ENCODE data around the gene RNF182.
"Not testable (repeated sequence)": the region's sequence is repeated elsewhere in the genome, so short reads cannot be mapped to it uniquely, and the experiment has no call there.

The RNF182 gene

DNA sequence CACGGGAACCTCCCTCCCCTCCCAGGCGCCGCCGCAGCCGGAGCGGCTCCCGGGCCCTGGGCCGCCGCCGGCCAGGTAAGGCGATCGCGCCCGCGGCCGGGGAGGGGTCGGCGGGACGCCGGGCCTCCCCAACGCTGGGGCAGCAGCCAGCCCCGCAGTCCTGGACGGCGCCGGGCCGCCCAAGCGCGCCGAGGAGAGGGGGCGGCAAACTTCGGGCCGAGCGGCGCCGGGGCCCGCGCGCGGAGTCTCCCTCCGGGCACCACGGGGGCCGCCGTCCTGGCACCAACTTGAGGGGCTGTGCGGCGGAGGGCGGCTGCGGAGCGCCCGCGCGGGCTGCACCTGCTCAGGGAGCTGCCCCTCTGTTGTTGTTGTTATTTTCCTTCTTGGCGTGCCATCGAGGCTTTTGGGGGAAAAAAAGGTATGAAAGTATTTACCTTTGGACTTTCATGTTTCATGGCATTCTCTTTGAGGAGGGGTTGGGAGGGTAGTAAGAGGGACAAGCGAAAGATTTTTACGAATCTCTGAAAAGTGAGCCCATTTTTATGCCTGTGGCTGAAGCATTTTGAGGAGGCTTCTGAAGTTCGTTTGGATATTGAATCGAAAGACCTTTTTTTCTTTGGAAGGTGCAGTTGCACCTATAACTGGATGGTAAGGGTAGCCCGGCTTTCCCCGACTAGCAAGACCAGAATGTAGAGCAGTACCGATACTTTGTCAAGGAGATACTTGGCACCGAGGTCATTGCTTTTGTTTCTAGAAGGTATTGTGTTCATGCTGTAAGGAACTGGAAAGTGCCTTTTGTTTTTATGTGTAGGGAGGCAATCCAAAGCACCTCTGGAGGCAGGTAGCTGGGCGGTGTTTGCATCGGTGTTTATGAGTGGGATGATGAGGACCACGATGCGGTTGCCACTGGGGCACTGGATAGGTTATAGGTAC lies at the start of gene RNF182:
Gene RNF182 (plus strand): TSS at position 4 of the 933 bp plus-strand sequence. CDS start 52,168 bp downstream, outside the sequence.
- DNase-seq (ENCODE audit: low read depth in 2 of 2) = no peak

DNA sequence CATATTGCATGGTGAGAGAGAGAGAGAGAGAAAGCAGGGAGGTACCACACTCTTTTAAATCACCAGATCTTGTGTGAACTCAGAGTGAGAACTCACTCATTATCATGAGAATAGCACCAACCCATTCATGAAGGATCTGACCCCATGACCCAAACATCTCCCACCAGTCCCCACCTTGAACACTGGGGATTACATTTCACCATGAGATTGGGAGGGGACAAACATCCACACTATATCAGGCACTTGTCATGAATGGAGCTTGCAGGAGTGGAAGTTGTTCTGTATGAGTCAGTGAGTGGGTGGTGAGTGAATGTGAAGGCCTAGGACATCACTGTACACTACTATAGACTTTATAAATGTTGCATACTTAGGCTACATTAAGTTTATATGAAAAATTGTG lies 47.7 kb upstream of the RNF182 start:
- DNase-seq (ENCODE audit: low read depth in 2 of 2) = no peak

GRCh38 chr6:13880061-13880663 lies 44.6 kb upstream of the RNF182 start:
- not testable (repeated sequence) for DNase-seq (ENCODE audit: low read depth in 2 of 2)

GRCh38 chr6:13881621-13882165 lies 43.1 kb upstream of the RNF182 start:
- DNase-seq (ENCODE audit: low read depth in 2 of 2) = no peak

- no peak for DNase-seq (ENCODE audit: low read depth in 2 of 2)
Measured at GRCh38 chr6:13883966-13884365, 40.8 kb upstream of the RNF182 start.

DNA sequence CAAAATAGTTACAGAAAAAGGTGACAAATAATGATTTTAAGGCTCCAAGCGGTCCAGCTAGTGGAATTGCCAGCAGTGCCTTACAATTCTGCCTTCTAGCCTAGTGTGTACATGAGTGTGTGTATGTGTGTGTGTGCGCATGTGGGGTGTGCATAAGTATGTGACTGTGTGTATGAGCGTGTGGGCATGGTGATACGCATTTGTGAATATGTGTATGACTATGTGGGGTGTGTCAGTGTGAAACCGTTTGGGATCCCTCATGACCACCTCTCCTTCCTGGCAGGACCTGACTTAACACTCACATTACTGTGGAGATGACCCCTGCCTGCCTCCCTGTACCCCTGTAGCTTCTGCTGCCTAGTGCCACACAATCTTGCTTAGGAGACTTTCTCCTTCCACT lies 40.4 kb upstream of the RNF182 start:
- DNase-seq (ENCODE audit: low read depth in 2 of 2) = no peak

DNA sequence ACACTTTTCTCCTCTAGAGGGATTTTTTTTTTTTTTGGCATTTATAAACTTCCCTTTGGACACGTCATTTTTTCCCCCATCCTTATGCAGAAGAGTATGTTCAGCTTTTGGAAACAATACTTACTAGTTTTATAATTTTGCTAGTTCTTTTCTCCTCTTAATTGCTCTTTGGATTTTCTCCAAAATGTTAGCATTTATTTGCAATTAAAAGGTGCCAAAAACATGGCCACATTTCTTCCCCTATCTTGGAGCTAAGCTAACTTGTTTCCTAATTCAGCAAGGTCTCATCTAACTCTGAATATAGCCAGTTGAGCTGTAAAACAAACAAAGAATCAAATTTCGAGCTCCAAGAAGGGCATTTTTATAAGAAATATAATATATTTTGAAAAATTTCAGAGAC lies 39.2 kb upstream of the RNF182 start:
- DNase-seq (ENCODE audit: low read depth in 2 of 2) = no peak

DNA sequence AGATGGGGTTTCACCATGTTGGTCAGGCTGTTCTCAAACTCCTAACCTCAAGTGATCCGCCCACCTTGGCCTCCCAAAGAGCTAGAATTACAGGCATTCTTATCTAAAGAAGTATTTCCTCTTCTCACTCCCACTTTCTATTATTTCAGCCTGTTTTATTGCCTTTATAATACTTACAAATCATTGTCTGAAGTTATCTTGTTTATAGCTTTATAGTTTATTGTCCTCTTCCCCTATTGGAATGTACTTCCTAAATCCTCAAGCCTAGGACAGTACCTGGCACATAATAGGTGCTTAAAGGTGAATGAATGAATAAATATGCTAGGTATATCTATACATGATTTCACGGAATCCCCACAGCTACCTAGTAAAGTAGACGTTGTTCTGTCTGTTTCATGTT lies 37.8 kb upstream of the RNF182 start:
- no peak for DNase-seq (ENCODE audit: low read depth in 2 of 2)

- no peak for DNase-seq (ENCODE audit: low read depth in 2 of 2)
Measured at GRCh38 chr6:13892017-13892645, 32.6 kb upstream of the RNF182 start.

- DNase-seq (ENCODE audit: low read depth in 2 of 2) = no peak
Measured at GRCh38 chr6:13902922-13903321, 21.8 kb upstream of the RNF182 start.

GRCh38 chr6:13903364-13903763 lies 21.4 kb upstream of the RNF182 start:
- no peak for DNase-seq (ENCODE audit: low read depth in 2 of 2)

DNA sequence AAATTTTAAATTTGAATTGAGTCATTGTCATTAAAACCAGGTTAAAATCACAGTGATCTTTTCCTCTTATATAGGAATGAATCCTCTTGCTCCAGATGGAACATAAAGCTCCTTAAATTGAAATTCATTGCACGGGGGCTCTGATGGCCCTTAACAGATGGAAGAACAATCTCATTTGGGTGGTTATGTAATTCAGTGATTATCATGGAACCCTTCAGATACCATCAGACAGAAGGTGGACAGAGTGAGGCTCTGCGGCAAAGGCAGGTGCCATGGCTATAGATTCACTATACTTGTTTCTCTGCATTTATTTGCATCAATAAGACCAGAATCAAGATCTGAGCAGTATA lies 17.8 kb upstream of the RNF182 start:
- DNase-seq (ENCODE audit: low read depth in 2 of 2) = no peak

DNA sequence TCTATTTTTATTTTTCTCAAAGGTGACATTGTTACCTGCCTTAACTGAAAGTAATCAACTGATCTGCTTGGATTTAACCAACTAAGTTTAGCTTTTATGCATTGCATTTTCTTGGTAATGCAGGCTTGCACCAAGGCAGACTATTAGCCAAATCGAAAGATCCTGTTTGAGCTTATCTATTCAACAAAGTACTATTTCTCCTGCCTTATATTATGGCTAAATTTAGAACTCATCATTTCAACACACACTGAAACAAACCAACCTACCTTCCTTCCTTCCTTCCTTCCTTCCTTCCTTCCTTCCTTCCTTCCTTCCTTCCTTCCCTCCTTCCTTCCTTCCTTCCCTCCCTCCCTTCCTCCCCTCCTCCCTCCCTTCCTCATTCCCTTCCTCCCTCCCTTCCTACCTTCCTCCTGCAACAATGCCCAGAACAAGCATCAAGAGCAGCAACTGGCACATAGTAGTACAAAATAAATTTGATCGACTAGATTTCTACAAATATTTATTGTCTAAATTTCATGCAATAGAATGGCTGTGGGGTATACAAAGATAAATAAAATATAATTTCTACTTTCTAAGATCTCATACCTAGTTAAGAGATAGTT lies 17.0 kb upstream of the RNF182 start:
- DNase-seq (ENCODE audit: low read depth in 2 of 2) = no peak

GRCh38 chr6:13908955-13909381 lies 15.8 kb upstream of the RNF182 start:
- DNase-seq (ENCODE audit: low read depth in 2 of 2) = peak; percentile 37 to 42

DNA sequence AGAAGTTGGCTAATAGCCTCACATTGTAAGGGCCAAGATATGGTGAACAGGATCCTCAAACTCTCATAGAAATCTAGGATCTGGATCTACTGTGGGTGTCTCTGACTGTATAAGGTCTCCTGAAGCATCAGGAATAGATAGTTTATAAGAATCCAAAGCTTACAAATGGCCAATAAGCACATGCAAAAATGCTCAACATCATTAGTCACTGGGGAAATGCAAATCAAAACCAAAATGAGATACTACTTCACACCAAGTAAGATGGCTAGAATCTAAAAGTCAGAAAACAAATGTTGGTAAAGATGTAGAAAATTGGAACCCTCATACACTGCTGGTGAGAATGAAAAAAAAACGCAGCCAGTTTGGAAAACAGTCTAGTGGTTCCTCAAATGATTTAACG lies 14.3 kb upstream of the RNF182 start:
- DNase-seq (ENCODE audit: low read depth in 2 of 2) = no peak

DNA sequence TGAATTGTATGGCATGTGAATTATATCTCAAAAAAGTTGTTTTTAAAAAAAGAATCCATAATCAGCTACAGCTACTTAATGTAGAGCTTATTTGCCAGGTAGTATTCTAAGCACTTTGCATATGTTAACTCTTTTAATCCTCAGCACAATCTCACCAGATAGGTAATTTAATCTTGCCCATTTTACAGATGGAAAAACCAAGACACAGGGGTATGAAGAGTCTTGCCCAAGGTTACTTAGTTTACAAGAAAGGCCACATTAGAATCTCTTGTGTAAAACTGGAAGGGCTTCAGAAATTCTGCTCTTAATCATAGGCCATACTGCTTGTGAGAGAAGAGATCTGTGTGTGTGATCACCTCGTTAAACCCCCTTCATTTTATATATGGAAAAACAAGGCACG lies 13.4 kb upstream of the RNF182 start:
- DNase-seq (ENCODE audit: low read depth in 2 of 2) = no peak

GRCh38 chr6:13913226-13914001 lies 11.3 kb upstream of the RNF182 start:
- no peak for DNase-seq (ENCODE audit: low read depth in 2 of 2)

DNA sequence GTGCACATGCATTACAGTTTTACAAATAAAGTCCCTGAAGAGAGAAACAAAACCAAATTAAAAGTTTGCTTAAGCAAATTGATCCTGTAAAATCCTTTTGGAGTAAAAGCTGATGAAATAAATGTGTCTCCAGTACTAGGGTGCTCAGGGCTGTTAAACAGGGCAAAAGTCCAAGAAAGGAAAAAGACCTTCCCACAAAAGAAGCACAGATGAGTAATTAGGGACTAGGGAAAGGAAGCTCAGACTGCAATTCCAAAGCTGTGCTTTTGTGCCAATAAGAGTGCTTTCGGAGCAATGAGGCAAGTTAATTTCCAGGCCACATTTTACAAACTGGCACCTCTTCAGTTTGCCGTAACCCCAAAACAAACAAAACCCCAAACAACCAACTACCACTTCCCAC lies 10.4 kb upstream of the RNF182 start:
- peak; percentile 21 to 34 for DNase-seq (ENCODE audit: low read depth in 2 of 2)

- DNase-seq (ENCODE audit: low read depth in 2 of 2) = no peak
Measured at GRCh38 chr6:13915561-13916229, 9.1 kb upstream of the RNF182 start.

DNA sequence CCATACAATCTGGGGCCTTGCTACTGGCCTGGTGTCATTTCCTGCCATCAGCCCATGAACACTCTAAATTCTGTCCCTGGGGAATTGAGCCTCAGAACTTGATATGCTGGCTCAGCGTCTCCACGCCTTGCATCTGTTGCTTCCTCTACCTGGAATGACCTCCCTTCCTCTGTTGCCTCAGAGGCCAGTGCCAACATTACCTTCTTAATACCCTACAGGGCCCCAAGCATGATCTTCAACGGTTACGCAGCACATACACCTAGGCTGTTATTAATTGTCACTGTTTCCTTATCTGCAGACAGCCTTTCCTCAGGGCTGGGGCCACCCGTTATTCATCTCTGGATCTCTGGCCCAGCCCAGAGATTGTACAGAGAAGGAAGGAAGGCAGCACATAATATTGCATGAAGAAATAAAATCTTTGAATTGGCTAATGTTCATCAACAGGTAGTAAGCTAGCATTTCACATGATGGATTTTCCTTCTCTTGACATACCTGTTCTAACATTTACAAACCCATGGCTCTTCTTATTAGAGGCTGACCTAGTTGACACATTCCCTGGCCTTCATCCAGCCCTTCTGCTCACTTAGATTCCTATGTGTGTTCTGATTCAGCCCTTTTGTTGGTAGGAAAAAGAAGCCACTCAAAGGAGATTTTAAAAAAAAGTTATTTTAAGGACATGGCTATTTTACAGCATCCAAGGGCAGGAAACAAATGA lies 8.4 kb upstream of the RNF182 start:
- DNase-seq (ENCODE audit: low read depth in 2 of 2) = peak in 1 of 2 experiments; percentile 7

Measured in fibroblast of skin of left quadriceps (primary cell).